Adrenal gland (tissue), 5 donors: ENCODE results near the gene IFTAP.

ENCODE experiments used
- POLR2A ChIP-seq, 2 donors: fragments of 450-650 bp; IDR thresholded peaks; one replicate each; pipeline ENCODE4 v1.6.1; 2017; ENCODE audit warnings: antibody characterized with exemption in 2 of 2, mild to moderate bottlenecking in 2 of 2, moderate library complexity in 1 of 2
- TF ChIP-seq, protein P1 (sequence below), 6 experiments: fragments of 450-650 bp in 4 of 6; fragments of 200-600 bp in 2 of 6; sonication (generic) in 1 of 6; IDR thresholded peaks; 1 replicate in 5 of 6; 2 replicates in 1 of 6; pipeline versions ENCODE4 v1.5.1 to v1.8.0; 2016 to 2021; ENCODE audit warnings: antibody characterized with exemption in 6 of 6, mild to moderate bottlenecking in 2 of 6, moderate library complexity in 1 of 6
- donor health status: DM: no; HTN: no; CAD: no.

DNA sequence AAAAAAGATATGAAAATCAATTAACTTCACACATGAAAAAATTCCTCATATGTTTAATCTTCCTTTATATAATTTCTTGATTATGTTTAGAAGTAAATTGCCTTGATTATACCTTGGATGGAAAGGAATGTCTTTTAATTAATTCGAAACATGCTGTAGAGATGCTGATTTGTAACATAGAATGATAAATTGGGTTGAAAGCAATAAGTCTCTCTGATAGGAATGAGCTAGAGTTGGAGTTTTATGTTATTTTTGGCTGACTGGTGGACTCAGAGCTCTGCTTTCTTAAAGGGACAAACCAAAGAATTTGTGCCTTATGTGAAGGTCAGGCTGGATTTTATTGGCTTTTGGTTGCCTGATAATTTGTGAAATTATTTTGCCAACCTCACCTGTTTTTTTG lies 98.4 kb downstream of the IFTAP start:
- TF ChIP-seq, protein P1, sequence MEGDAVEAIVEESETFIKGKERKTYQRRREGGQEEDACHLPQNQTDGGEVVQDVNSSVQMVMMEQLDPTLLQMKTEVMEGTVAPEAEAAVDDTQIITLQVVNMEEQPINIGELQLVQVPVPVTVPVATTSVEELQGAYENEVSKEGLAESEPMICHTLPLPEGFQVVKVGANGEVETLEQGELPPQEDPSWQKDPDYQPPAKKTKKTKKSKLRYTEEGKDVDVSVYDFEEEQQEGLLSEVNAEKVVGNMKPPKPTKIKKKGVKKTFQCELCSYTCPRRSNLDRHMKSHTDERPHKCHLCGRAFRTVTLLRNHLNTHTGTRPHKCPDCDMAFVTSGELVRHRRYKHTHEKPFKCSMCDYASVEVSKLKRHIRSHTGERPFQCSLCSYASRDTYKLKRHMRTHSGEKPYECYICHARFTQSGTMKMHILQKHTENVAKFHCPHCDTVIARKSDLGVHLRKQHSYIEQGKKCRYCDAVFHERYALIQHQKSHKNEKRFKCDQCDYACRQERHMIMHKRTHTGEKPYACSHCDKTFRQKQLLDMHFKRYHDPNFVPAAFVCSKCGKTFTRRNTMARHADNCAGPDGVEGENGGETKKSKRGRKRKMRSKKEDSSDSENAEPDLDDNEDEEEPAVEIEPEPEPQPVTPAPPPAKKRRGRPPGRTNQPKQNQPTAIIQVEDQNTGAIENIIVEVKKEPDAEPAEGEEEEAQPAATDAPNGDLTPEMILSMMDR (IDR thresholded peaks at IDR 0.05): no peak
- no peak for TF ChIP-seq POLR2A (IDR thresholded peaks at IDR 0.05)
